K562 (cell line): ENCODE measurements around the gene CGREF1. TPM values are rescaled to one million over a fixed set of nuclear protein-coding genes. Genes with fewer than 3 reads are reported as not detected.
A peak's percentile ranks its signal among the peaks of the same experiment; 100 is the strongest.

Experiments used
- DIDO1 ChIP-seq: fragments of 450-650 bp; IDR thresholded peaks from 2 replicates; pipeline ENCODE4 v1.6.1; 2016; ENCODE audit warnings: low read depth, missing biosample characterization, missing genetic modification characterization
- KLF6 ChIP-seq: fragments of 250-450 bp; sonication (Bioruptor Pico); IDR thresholded peaks from 2 replicates; pipeline ENCODE4 v1.4.0; 2020; ENCODE audit warnings: mild to moderate bottlenecking, moderate library complexity, borderline replicate concordance
- L3MBTL2 ChIP-seq: fragments of 450-650 bp; IDR thresholded peaks from 2 replicates; pipeline ENCODE4 v1.6.1; 2016; ENCODE audit warnings: mild to moderate bottlenecking, moderate library complexity
- MIER1 ChIP-seq: fragments of 450-650 bp; IDR thresholded peaks from 2 replicates; pipeline ENCODE4 v1.6.1; 2016; ENCODE audit warnings: antibody characterized with exemption, mild to moderate bottlenecking, low read depth
- MYC ChIP-seq, 2 experiments: fragments of 250-450 bp in 1 of 2; sonication (Bioruptor Pico) in 1 of 2; IDR thresholded peaks; 2 replicates each; pipeline versions ENCODE4 v1.5.1 to v1.6.1; 2012 to 2021; ENCODE audit warnings: low read depth in 2 of 2, borderline replicate concordance in 1 of 2, improper control_type of control experiment in 1 of 2, low read length in 1 of 2, mild to moderate bottlenecking in 1 of 2, moderate library complexity in 1 of 2
- NFRKB ChIP-seq: fragments of 450-650 bp; IDR thresholded peaks from 2 replicates; pipeline ENCODE4 v1.6.1; 2016; ENCODE audit warnings: low read depth
- PCBP1 ChIP-seq: fragments of 200-400 bp; formaldehyde crosslinking; IDR thresholded peaks from 2 replicates; pipeline ENCODE4 v1.6.1; 2018; ENCODE audit warnings: mild to moderate bottlenecking, low read depth, low read length; ENCODE audit not compliant: poor library complexity, severe bottlenecking
- RBFOX2 ChIP-seq: fragments of 200-400 bp; formaldehyde crosslinking; IDR thresholded peaks from 2 replicates; pipeline ENCODE4 v1.6.1; 2017; ENCODE audit warnings: low read depth, mild to moderate bottlenecking, low read length, moderate library complexity
- SLC30A9 ChIP-seq: fragments of 250-450 bp; sonication (Bioruptor Pico); IDR thresholded peaks from 2 replicates; pipeline ENCODE4 v1.8.0; 2022; ENCODE audit warnings: mild to moderate bottlenecking, moderate library complexity
- TCF7L2 ChIP-seq: fragments of 150-350 bp; IDR thresholded peaks from 2 replicates; pipeline ENCODE4 v1.6.1; 2016; ENCODE audit warnings: low read depth, mild to moderate bottlenecking, low read length, moderate library complexity
- TEAD1 ChIP-seq, 2 experiments: fragments of 450-650 bp in 1 of 2; sonication (generic) in 1 of 2; formaldehyde crosslinking; IDR thresholded peaks; 2 replicates each; pipeline versions ENCODE4 v1.4.0 to v1.8.0; 2020 to 2022; ENCODE audit warnings: mild to moderate bottlenecking in 2 of 2, missing genetic modification reagents in 1 of 2
- TRIM28 ChIP-seq: fragments of 450-650 bp; IDR thresholded peaks from 2 replicates; pipeline ENCODE4 v1.6.1; 2017
- ZBTB9 ChIP-seq: fragments of 450-650 bp; formaldehyde crosslinking; IDR thresholded peaks from 2 replicates; pipeline ENCODE4 v1.4.0; 2020; ENCODE audit warnings: mild to moderate bottlenecking, moderate library complexity
- ZFP30 ChIP-seq: fragments of 250-450 bp; sonication (Bioruptor Pico); IDR thresholded peaks from 2 replicates; pipeline ENCODE4 v1.8.0; 2022; ENCODE audit warnings: moderate library complexity, mild to moderate bottlenecking, inconsistent platforms, borderline replicate concordance
- ZNF395 ChIP-seq: fragments of 200-800 bp; sonication (Bioruptor generic); IDR thresholded peaks from 2 replicates; pipeline ENCODE4 v1.6.1; 2017; ENCODE audit warnings: missing genetic modification characterization, missing compliant biosample characterization
- ZNF780A ChIP-seq: fragments of 250-450 bp; sonication (Bioruptor Pico); IDR thresholded peaks from 2 replicates; pipeline ENCODE4 v1.5.0; 2021; ENCODE audit warnings: mild to moderate bottlenecking
- polyA plus RNA-seq, 8 experiments: library from polyadenylated mRNA; depleted of rRNA in 4 of 8; stranded (reverse) in 5 of 8; unstranded in 3 of 8; fragments of >200 nt; fragmentation: Nextera tagmentation in 2 of 8; fragmentation: Illumina TruSeq in 1 of 8; extraction: Ambion mirVana in 2 of 8; extraction: Trizol in 1 of 8; gene quantifications; 2 replicates each; pipeline versions ENCODE4 v1.2.1 to v1.2.3, GENCODE V29; 2011 to 2014; ENCODE audit warnings: inconsistent platforms in 1 of 8, missing spikeins in 1 of 8
- total RNA-seq, 7 experiments: library from RNA; depleted of rRNA in 6 of 7; stranded (reverse); fragments of >200 nt in 6 of 7; fragmentation: Illumina TruSeq in 2 of 7; extraction: Trizol in 2 of 7; gene quantifications; 2 replicates each; pipeline versions ENCODE4 v1.2.1 to v1.2.3, GENCODE V29; 2011 to 2021; ENCODE audit warnings: low replicate concordance in 1 of 7

Gene CGREF1
- total and polyA plus RNA-seq, 9 of the 15 experiments (the other 6 are each of a cell fraction or from before 2014, with no cell fraction given) = 0.07 to 0.50 (median 0.37) TPM

DNA sequence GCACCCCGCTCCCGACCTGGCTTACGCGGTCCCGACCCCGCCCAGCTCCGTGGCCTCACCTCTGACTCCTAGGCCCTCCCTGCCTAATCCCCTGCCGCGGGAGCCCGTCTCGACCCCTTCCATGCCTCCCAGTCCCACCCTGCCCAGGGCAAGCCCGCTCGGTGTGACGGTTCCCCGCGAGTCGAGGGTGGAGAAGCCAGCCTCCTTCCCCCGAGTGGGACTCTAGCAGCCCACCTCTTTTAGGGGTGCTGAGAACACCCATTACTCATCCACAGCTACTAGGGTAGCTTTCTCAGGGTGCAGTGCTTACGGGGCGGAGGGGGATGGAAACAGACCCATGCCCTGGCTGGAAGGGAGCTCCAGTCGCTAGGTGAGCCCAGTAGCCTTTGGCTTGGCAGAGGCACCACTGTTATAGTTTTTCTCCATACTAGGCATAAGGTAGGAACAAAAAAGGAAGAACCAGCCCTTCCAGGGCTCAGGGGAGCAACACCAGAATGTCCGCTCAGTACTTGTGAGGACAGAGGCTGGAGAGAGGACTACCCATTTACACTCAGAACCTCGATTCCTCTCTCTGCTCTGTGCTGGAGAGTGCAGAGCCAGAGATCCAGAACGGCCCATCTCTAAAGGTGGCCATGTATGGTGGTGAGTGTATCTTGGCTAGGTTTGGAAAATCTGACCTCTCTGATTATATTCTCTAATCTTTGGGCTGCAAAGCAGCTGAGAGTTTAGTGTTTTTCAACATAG lies 66.9 kb downstream of the CGREF1 start (continued):
- TF ChIP-seq TEAD1 (CRISPR knock-in tag; IDR thresholded peaks at IDR 0.05) (0 out of 4 replicates have a peak, but pooled peaks of 1 of the 2 experiments have one; percentile 27), SLC30A9 (CRISPR knock-in tag) (no peak), MYC (IDR thresholded peaks at IDR 0.05; ENCODE audit: low read depth, low read length) (no peak), MYC (CRISPR knock-in tag; IDR thresholded peaks at IDR 0.05; ENCODE audit: borderline replicate concordance, low read depth) (no peak), ZNF780A (CRISPR knock-in tag) (no peak), DIDO1 (tag) (no peak), KLF6 (CRISPR knock-in tag) (0 out of 2 replicates have a peak, but pooled peaks have one; percentile 27), MIER1 (no peak), TRIM28 (no peak), ZBTB9 (CRISPR knock-in tag) (peak; percentile 57; the same call in 1 of the 2 replicates), TCF7L2 (no peak), ZNF395 (no peak), PCBP1 (no peak), RBFOX2 (no peak), ZFP30 (no peak), L3MBTL2 (no peak), NFRKB (no peak)
